Caco-2 (cell line): ENCODE data around the gene TUB. TPM values are rescaled to one million over a fixed set of nuclear protein-coding genes. Genes with fewer than 3 reads are reported as not detected.

Experiments used
- BruUV-seq: library from RNA; stranded (reverse); fragments of 400-500 nt; replicated peaks from 2 replicates; lab custom pipeline; 2021; lab: Mats Ljungman, UMichigan
- CTCF ChIA-PET: fragments of 300-600 bp; sonication (Branson Sonifier 250); formaldehyde crosslinking; loops from one replicate; lab custom pipeline; 2022; ENCODE audit warnings: antibody characterized with exemption; lab: Charles Lee
- POLR2A ChIA-PET: fragments of 300-600 bp; sonication (Branson Sonifier 250); formaldehyde crosslinking; loops from one replicate; lab custom pipeline; 2022; ENCODE audit warnings: antibody characterized with exemption; lab: Charles Lee
- DNase-seq, 2 experiments: peaks; one replicate each; pipeline versions ENCODE4 v3.0.0 to v3.0.0-alpha.2; 2020 to 2022
- H3K27me3 ChIP-seq: replicated peaks from 2 replicates; pipeline ENCODE4 v1.6.0; 2011; ENCODE audit warnings: low read length; ENCODE audit not compliant: control insufficient read depth, insufficient read depth
- H3K36me3 ChIP-seq: 2 replicates; pipeline ENCODE4 v1.5.1; 2011; ENCODE audit warnings: low read length; ENCODE audit not compliant: control insufficient read depth, insufficient read depth
- H3K4me1 ChIP-seq: fragments of 250-450 bp; sonication (Bioruptor Pico); 2 replicates; pipeline ENCODE4 v1.5.1; 2020; ENCODE audit warnings: mild to moderate bottlenecking
- H3K4me3 ChIP-seq: 2 replicates; pipeline ENCODE4 v1.5.1; 2011; ENCODE audit warnings: low read depth, mild to moderate bottlenecking, control low read depth, low read length
- H3K9me3 ChIP-seq: fragments of 250-450 bp; sonication (Bioruptor Pico); 2 replicates; pipeline ENCODE4 v1.5.1; 2020; ENCODE audit warnings: mild to moderate bottlenecking, moderate library complexity
- H3K27ac Mint-ChIP-seq: one replicate; pipeline ENCODE4 v1.8.0; 2022; ENCODE audit warnings: mixed read lengths; ENCODE audit not compliant: unreplicated experiment
- H3K27me3 Mint-ChIP-seq: one replicate; pipeline ENCODE4 v1.8.0; 2022; ENCODE audit warnings: mixed read lengths; ENCODE audit not compliant: insufficient read depth, unreplicated experiment
- H3K36me3 Mint-ChIP-seq: one replicate; pipeline ENCODE4 v1.8.0; 2022; ENCODE audit warnings: mild to moderate bottlenecking, mixed read lengths; ENCODE audit not compliant: insufficient read depth, unreplicated experiment
- H3K4me1 Mint-ChIP-seq: one replicate; pipeline ENCODE4 v1.8.0; 2022; ENCODE audit warnings: low read depth, mixed read lengths; ENCODE audit not compliant: unreplicated experiment
- H3K4me3 Mint-ChIP-seq: one replicate; pipeline ENCODE4 v1.8.0; 2022; ENCODE audit warnings: mild to moderate bottlenecking, moderate library complexity, mixed read lengths; ENCODE audit not compliant: unreplicated experiment
- H3K9me3 Mint-ChIP-seq: one replicate; pipeline ENCODE4 v1.8.0; 2022; ENCODE audit warnings: mixed read lengths; ENCODE audit not compliant: unreplicated experiment
- intact Hi-C: fragments of 100-400 bp; cut with micrococcal nuclease; formaldehyde crosslinking; loops from one replicate; pipeline ENCODE4 v1.10.0; 2022; ENCODE audit not compliant: unreplicated experiment
- total RNA-seq: library from RNA; stranded (reverse); gene quantifications from 2 replicates; pipeline ENCODE4 v1.2.3, GENCODE V29; 2022
- TF ChIP-seq, protein P1 (sequence below), 2 experiments: fragments of 200-600 bp in 1 of 2; IDR thresholded peaks; 1 replicate in 1 of 2; 2 replicates in 1 of 2; pipeline versions ENCODE4 v1.5.1 to v1.8.0; 2011 to 2022; ENCODE audit warnings: antibody characterized with exemption in 1 of 2, control low read depth in 1 of 2, inconsistent platforms in 1 of 2, low read depth in 1 of 2, low read length in 1 of 2, mild to moderate bottlenecking in 1 of 2, moderate library complexity in 1 of 2; ENCODE audit not compliant: insufficient read depth in 1 of 2, severe bottlenecking in 1 of 2, unreplicated experiment in 1 of 2

The TUB gene
- total RNA-seq, 1 experiment from 2014 or later = not detected

DNA sequence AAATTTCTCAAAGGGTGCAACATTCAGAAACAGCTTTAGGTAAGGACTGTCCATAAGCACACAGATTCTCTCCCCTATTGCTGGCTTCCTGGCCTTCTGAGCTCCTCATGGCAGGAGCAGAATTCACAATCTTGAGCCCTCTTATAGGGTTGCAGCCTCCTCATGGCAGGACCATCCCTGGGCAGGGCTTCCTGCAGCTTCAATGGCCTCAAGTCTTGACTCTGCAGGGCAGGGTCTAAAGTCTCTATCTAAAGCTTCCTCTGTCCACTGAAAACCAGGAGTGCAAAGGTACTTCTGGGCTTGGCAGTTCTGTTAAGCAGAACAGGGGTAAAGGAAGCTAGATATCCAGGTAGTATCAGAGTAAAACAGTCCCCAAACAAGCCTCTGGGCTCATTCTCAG, 28.7 kb downstream of the TUB start:
- Histone ChIP-seq H3K4me3 (no peak overlapping the region), H3K27me3 (peaks cover 2% of the 10 kb centered on the region; the same call in 1 of the 2 replicates), H3K9me3 (peaks cover under 1% of the 10 kb centered on the region; the same call in 1 of the 2 replicates), H3K4me1 (no peaks in the 10 kb centered on the region), H3K36me3 (no peaks in the 10 kb centered on the region)
- POLR2A ChIA-PET = no interaction called here
- TF ChIP-seq, protein P1, sequence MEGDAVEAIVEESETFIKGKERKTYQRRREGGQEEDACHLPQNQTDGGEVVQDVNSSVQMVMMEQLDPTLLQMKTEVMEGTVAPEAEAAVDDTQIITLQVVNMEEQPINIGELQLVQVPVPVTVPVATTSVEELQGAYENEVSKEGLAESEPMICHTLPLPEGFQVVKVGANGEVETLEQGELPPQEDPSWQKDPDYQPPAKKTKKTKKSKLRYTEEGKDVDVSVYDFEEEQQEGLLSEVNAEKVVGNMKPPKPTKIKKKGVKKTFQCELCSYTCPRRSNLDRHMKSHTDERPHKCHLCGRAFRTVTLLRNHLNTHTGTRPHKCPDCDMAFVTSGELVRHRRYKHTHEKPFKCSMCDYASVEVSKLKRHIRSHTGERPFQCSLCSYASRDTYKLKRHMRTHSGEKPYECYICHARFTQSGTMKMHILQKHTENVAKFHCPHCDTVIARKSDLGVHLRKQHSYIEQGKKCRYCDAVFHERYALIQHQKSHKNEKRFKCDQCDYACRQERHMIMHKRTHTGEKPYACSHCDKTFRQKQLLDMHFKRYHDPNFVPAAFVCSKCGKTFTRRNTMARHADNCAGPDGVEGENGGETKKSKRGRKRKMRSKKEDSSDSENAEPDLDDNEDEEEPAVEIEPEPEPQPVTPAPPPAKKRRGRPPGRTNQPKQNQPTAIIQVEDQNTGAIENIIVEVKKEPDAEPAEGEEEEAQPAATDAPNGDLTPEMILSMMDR (IDR thresholded peaks at IDR 0.05; ENCODE audit: insufficient read depth in 1 of 2, low read depth in 1 of 2, low read length in 1 of 2, severe bottlenecking in 1 of 2, unreplicated experiment in 1 of 2) = no peak
- Mint-ChIP-seq H3K4me3 (no peak overlapping the region), H3K36me3 (no peaks in the 10 kb centered on the region), H3K4me1 (no peaks in the 10 kb centered on the region), H3K27me3 (peaks cover 8% of the 10 kb centered on the region), H3K9me3 (peaks cover 4% of the 10 kb centered on the region), H3K27ac (no peak overlapping the region)
- DNase-seq = no peak
- no TSS peak for BruUV-seq
- intact Hi-C loops = no loop called here
- CTCF ChIA-PET = interaction anchor here (3.2 kb wide), 1 partner anchor 11 kb away, joined by 19 read pairs; no protein-coding TSS in a partner anchor

DNA sequence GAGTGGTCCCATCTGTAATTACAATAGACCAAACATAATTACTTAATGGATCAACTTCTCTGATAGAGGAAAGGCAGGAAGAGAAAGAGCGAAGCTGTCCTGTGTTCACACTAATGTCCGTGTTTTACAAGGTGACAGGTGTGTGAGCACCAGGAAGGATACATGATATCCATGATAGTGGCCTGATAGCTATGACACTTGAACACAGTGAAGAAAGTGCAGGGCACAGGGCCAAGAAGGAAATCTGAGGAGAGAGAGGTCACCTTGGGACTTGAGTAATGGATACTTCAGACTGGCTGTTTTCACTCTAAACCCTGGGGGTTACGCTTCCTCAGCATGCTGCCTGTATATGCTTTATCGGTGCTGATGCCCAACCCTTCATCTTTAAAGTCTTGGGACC, 29.4 kb downstream of the TUB start:
- peaks cover 6% of the 10 kb centered on the region for H3K27me3 Mint-ChIP-seq

DNA sequence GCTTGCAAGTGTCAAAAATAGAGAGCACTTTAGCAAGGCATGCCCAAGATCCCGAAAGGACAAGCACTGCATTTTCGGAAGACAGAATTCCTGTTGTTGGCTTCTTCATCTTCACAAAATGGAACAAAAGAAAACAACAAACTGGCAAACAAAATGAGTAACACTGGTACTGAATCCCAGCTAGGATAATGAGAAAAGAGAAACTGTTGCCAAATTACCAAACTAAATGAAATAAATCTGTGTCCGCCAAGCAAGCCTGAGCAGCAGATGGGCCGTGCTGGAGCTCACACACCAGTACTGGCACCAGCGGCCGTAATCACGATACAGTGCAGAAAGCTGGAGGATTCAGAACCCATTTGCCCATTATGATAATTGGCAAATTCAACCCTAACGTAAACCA, 30.6 kb downstream of the TUB start:
- Mint-ChIP-seq H3K36me3 (no peaks in the 10 kb centered on the region), H3K27ac (no peak overlapping the region), H3K4me1 (no peaks in the 10 kb centered on the region), H3K9me3 (peaks cover 13% of the 10 kb centered on the region), H3K27me3 (peaks cover 4% of the 10 kb centered on the region), H3K4me3 (no peak overlapping the region)
- no peak for DNase-seq
- TF ChIP-seq, protein P1 (IDR thresholded peaks at IDR 0.05; ENCODE audit: insufficient read depth in 1 of 2, low read depth in 1 of 2, low read length in 1 of 2, severe bottlenecking in 1 of 2, unreplicated experiment in 1 of 2) = no peak
- intact Hi-C loops = no loop called here
- Histone ChIP-seq H3K27me3 (peaks cover 2% of the 10 kb centered on the region; the same call in 1 of the 2 replicates), H3K4me1 (no peaks in the 10 kb centered on the region), H3K36me3 (no peaks in the 10 kb centered on the region), H3K4me3 (no peak overlapping the region), H3K9me3 (peaks cover 4% of the 10 kb centered on the region; the same call in 1 of the 2 replicates)
- CTCF ChIA-PET = no interaction called here
- no TSS peak for BruUV-seq
- POLR2A ChIA-PET = no interaction called here

More for the DNA sequence above, 29.4 kb downstream of the TUB start:
- Mint-ChIP-seq H3K4me1 (no peaks in the 10 kb centered on the region), H3K27ac (no peak overlapping the region), H3K9me3 (peaks cover 12% of the 10 kb centered on the region), H3K4me3 (no peak overlapping the region), H3K36me3 (no peaks in the 10 kb centered on the region)
- Histone ChIP-seq H3K4me3 (no peak overlapping the region), H3K4me1 (no peaks in the 10 kb centered on the region), H3K9me3 (peaks cover 4% of the 10 kb centered on the region; the same call in 1 of the 2 replicates), H3K36me3 (no peaks in the 10 kb centered on the region), H3K27me3 (peaks cover 2% of the 10 kb centered on the region; the same call in 1 of the 2 replicates)
- POLR2A ChIA-PET = no interaction called here
- no peak for DNase-seq
- CTCF ChIA-PET = interaction anchor here (3.2 kb wide), 1 partner anchor 11 kb away, joined by 19 read pairs; no protein-coding TSS in a partner anchor
- TF ChIP-seq, protein P1 (IDR thresholded peaks at IDR 0.05; ENCODE audit: insufficient read depth in 1 of 2, low read depth in 1 of 2, low read length in 1 of 2, severe bottlenecking in 1 of 2, unreplicated experiment in 1 of 2) = no peak
- intact Hi-C loops = no loop called here
- BruUV-seq = no TSS peak
